WTC11 (cell line): ENCODE measurements around the gene SLC25A22. TPM values are rescaled to one million over a fixed set of nuclear protein-coding genes. Genes with fewer than 3 reads are reported as not detected.

Experiments used
- CBFB ChIP-seq: sonication (generic); formaldehyde crosslinking; IDR thresholded peaks from 2 replicates; pipeline ENCODE4 v1.8.1; 2022; ENCODE audit warnings: mild to moderate bottlenecking, low read depth, missing genetic modification reagents
- CREB1 ChIP-seq: sonication (generic); formaldehyde crosslinking; IDR thresholded peaks from 2 replicates; pipeline ENCODE4 v1.8.0; 2023; ENCODE audit warnings: mild to moderate bottlenecking, missing genetic modification reagents
- E2F1 ChIP-seq: sonication (generic); formaldehyde crosslinking; IDR thresholded peaks from 2 replicates; pipeline ENCODE4 v1.8.0; 2022; ENCODE audit warnings: mild to moderate bottlenecking, missing genetic modification reagents
- E2F4 ChIP-seq: sonication (generic); formaldehyde crosslinking; IDR thresholded peaks from 2 replicates; pipeline ENCODE4 v1.8.1; 2022; ENCODE audit warnings: low read depth, mild to moderate bottlenecking, moderate library complexity, missing genetic modification reagents, borderline replicate concordance
- E2F5 ChIP-seq: sonication (generic); formaldehyde crosslinking; IDR thresholded peaks from 2 replicates; pipeline ENCODE4 v1.8.1; 2022; ENCODE audit warnings: mild to moderate bottlenecking, moderate library complexity, missing genetic modification reagents
- ERG ChIP-seq: fragments of 250-450 bp; sonication (Bioruptor Pico); IDR thresholded peaks from 2 replicates; pipeline ENCODE4 v1.8.0; 2021; ENCODE audit warnings: mild to moderate bottlenecking
- FOXJ3 ChIP-seq: sonication (generic); formaldehyde crosslinking; IDR thresholded peaks from 2 replicates; pipeline ENCODE4 v1.9.0; 2021; ENCODE audit warnings: missing genetic modification reagents, mild to moderate bottlenecking, borderline replicate concordance
- GRHL2 ChIP-seq: fragments of 250-450 bp; sonication (Bioruptor Pico); IDR thresholded peaks from 2 replicates; pipeline ENCODE4 v1.8.0; 2022; ENCODE audit warnings: mild to moderate bottlenecking, moderate library complexity; ENCODE audit not compliant: insufficient replicate concordance, severe bottlenecking
- HMGXB4 ChIP-seq: sonication (generic); formaldehyde crosslinking; IDR thresholded peaks from 2 replicates; pipeline ENCODE4 v1.8.1; 2023; ENCODE audit warnings: mild to moderate bottlenecking, moderate library complexity, missing genetic modification reagents
- IRF2 ChIP-seq: sonication (generic); formaldehyde crosslinking; IDR thresholded peaks from 2 replicates; pipeline ENCODE4 v1.8.0; 2022; ENCODE audit warnings: low read depth, missing genetic modification reagents, borderline replicate concordance
- JUN ChIP-seq: sonication (generic); formaldehyde crosslinking; IDR thresholded peaks from 2 replicates; pipeline ENCODE4 v1.8.0; 2023; ENCODE audit warnings: mild to moderate bottlenecking, missing genetic modification reagents
- MAX ChIP-seq: sonication (generic); formaldehyde crosslinking; IDR thresholded peaks from 2 replicates; pipeline ENCODE4 v1.8.0; 2022; ENCODE audit warnings: mild to moderate bottlenecking, missing genetic modification reagents
- MLX ChIP-seq: sonication (generic); formaldehyde crosslinking; IDR thresholded peaks from 2 replicates; pipeline ENCODE4 v1.8.1; 2023; ENCODE audit warnings: mild to moderate bottlenecking, missing genetic modification reagents, moderate library complexity
- SMAD3 ChIP-seq: sonication (generic); formaldehyde crosslinking; IDR thresholded peaks from 2 replicates; pipeline ENCODE4 v1.8.0; 2022; ENCODE audit warnings: missing genetic modification reagents, mild to moderate bottlenecking, borderline replicate concordance
- STAT6 ChIP-seq: sonication (generic); formaldehyde crosslinking; conservative IDR thresholded peaks from 2 replicates; pipeline ENCODE4 v1.8.1; 2023; ENCODE audit warnings: mild to moderate bottlenecking, low read depth, missing genetic modification reagents, moderate library complexity
- TEAD1 ChIP-seq: sonication (generic); formaldehyde crosslinking; IDR thresholded peaks from 2 replicates; pipeline ENCODE4 v1.8.0; 2022; ENCODE audit warnings: mild to moderate bottlenecking, missing genetic modification reagents
- ZBTB43 ChIP-seq: sonication (generic); formaldehyde crosslinking; IDR thresholded peaks from 2 replicates; pipeline ENCODE4 v1.8.1; 2023; ENCODE audit warnings: mild to moderate bottlenecking, missing genetic modification reagents
- ZMAT4 ChIP-seq: fragments of 250-450 bp; sonication (Bioruptor Pico); IDR thresholded peaks from 2 replicates; pipeline ENCODE4 v1.9.0; 2021; ENCODE audit warnings: mild to moderate bottlenecking
- ZNF138 ChIP-seq: sonication (generic); formaldehyde crosslinking; conservative IDR thresholded peaks from 2 replicates; pipeline ENCODE4 v1.8.1; 2022; ENCODE audit warnings: mild to moderate bottlenecking, moderate library complexity, missing genetic modification reagents
- ZNF263 ChIP-seq: sonication (generic); formaldehyde crosslinking; IDR thresholded peaks from 2 replicates; pipeline ENCODE4 v1.8.1; 2022; ENCODE audit warnings: low read depth, mild to moderate bottlenecking, moderate library complexity, missing genetic modification reagents
- ZNF512 ChIP-seq: sonication (generic); formaldehyde crosslinking; IDR thresholded peaks from 2 replicates; pipeline ENCODE4 v1.8.1; 2022; ENCODE audit warnings: missing genetic modification reagents, borderline replicate concordance
- ZNF671 ChIP-seq: fragments of 250-450 bp; sonication (Bioruptor Pico); IDR thresholded peaks from 2 replicates; pipeline ENCODE4 v1.8.0; 2021; ENCODE audit warnings: mild to moderate bottlenecking
- total RNA-seq: library from RNA; stranded (reverse); gene quantifications from 3 replicates; pipeline ENCODE4 v1.2.3, GENCODE V29; 2021

SLC25A22 gene
- total RNA-seq, 1 experiment from 2014 or later: 44.8 TPM

- TF ChIP-seq JUN (CRISPR knock-in tag) (no peak), SMAD3 (CRISPR knock-in tag) (no peak), ZNF138 (CRISPR knock-in tag) (no peak), MAX (CRISPR knock-in tag) (peak; percentile 16; the same call in 1 of the 2 replicates), CREB1 (no peak), ZNF263 (CRISPR knock-in tag) (no peak), STAT6 (CRISPR knock-in tag) (no peak), E2F4 (CRISPR knock-in tag) (no peak), ZNF671 (CRISPR knock-in tag) (no peak), ZNF512 (CRISPR knock-in tag) (no peak), GRHL2 (CRISPR knock-in tag) (no peak), IRF2 (CRISPR knock-in tag) (no peak), CBFB (CRISPR knock-in tag) (no peak), FOXJ3 (no peak), ZBTB43 (no peak), TEAD1 (CRISPR knock-in tag) (no peak), ERG (CRISPR knock-in tag) (no peak), E2F5 (CRISPR knock-in tag) (0 out of 2 replicates have a peak, but pooled peaks have one; percentile 39), E2F1 (CRISPR knock-in tag) (no peak), ZMAT4 (CRISPR knock-in tag) (no peak), HMGXB4 (no peak), MLX (CRISPR knock-in tag) (no peak)
Observed at GRCh38 chr11:832529-833113, 34.5 kb upstream of the SLC25A22 start, which contains the start of gene CD151 (continued).
